Measurements from ENCODE around the gene MACROH2A2. TPM values are rescaled to one million over a fixed set of nuclear protein-coding genes. Genes with fewer than 3 reads are reported as not detected.

MACROH2A2 gene
- total RNA-seq, 1 experiment from 2014 or later, result 11.3 TPM

DNA sequence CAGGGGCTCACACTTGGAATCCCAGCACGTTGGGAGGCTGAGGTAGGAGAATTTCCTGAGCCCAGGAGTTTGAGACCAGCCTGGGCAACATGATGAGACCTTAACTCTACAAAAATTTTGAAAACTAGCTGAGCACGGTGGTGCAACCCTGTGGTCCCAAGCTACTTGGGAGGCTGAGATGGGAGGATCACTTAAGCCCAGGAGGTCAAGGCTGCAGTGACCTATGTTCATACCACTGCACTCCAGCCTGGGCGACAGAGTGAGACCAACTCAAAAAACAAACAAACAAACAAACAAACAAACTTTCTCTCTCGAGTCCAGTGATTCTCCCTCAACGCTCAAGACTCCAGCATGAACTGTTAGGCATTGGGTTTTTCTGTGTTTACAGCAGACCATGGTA lies 95.9 kb downstream of the MACROH2A2 start:
- Histone ChIP-seq H3K14ac (ENCODE audit: insufficient read depth, low read length) (no peak overlapping the region), H3K79me1 (ENCODE audit: insufficient read depth, low read depth, low read length, poor library complexity, severe bottlenecking) (no peaks in the 10 kb centered on the region), H4K5ac (ENCODE audit: insufficient read length, low read depth, low read length) (no peak overlapping the region), H2AFZ (ENCODE audit: low read length) (no peak overlapping the region), H3K23ac (ENCODE audit: insufficient read length, low read depth, low read length) (no peak overlapping the region), H4K20me1 (ENCODE audit: control insufficient read depth, insufficient read depth, insufficient read length) (peaks cover 3% of the 10 kb centered on the region), H2AK5ac (ENCODE audit: insufficient read length, low read length) (no peak overlapping the region), H2BK20ac (ENCODE audit: low read depth, low read length, poor library complexity, severe bottlenecking) (no peak overlapping the region), H3K9ac (ENCODE audit: extremely low read depth, insufficient read length, low read length) (no peak overlapping the region), H3K18ac (ENCODE audit: insufficient read length, low read depth, low read length) (no peak overlapping the region), H3K27me3 (ENCODE audit: insufficient read depth, low read length) (no peaks in the 10 kb centered on the region), H2BK15ac (ENCODE audit: low read depth, low read length) (no peak overlapping the region), H3K4me2 (ENCODE audit: insufficient read depth, insufficient read length, low read length) (no peak overlapping the region), H3K56ac (ENCODE audit: insufficient read length, low read depth, low read length) (no peak overlapping the region), H3K4me1 (ENCODE audit: insufficient read depth, low read length) (0 out of 2 replicates have a peak, but pooled peaks cover 3% of the 10 kb centered on the region), H2BK5ac (ENCODE audit: insufficient read length, low read length) (no peak overlapping the region), H4K91ac (ENCODE audit: insufficient read length, low read depth, low read length) (no peak overlapping the region), H3T11ph (ENCODE audit: low read length) (no peak overlapping the region), H3K4ac (ENCODE audit: low read depth, low read length) (no peak overlapping the region), H2BK120ac (ENCODE audit: low read depth, low read length, poor library complexity, severe bottlenecking) (no peak overlapping the region), H4K8ac (replicated peaks; ENCODE audit: insufficient read length, low read depth, low read length) (no peak overlapping the region), H3K79me2 (ENCODE audit: insufficient read depth, low read length) (no peaks in the 10 kb centered on the region), H3K27ac (ENCODE audit: insufficient read length, low read depth, low read length) (no peak overlapping the region), H3K23me2 (ENCODE audit: insufficient read length, low read depth, low read length, poor library complexity, severe bottlenecking) (peaks cover 14% of the 10 kb centered on the region), H3K9me3 (ENCODE audit: control insufficient read depth, low read depth, low read length) (no peaks in the 10 kb centered on the region), H2BK12ac (ENCODE audit: insufficient read length, low read depth, low read length) (no peak overlapping the region)
- peaks cover 25 to 34% (median 34%) of the 10 kb centered on the region in 3 experiments for H3K36me3 Mint-ChIP-seq (ENCODE audit: insufficient read depth in 1 of 3, low read depth in 3 of 3)
- H3K4me3 Mint-ChIP-seq, result no peak overlapping the region
- DNase-seq, result no peak
- TF ChIP-seq, protein P1, sequence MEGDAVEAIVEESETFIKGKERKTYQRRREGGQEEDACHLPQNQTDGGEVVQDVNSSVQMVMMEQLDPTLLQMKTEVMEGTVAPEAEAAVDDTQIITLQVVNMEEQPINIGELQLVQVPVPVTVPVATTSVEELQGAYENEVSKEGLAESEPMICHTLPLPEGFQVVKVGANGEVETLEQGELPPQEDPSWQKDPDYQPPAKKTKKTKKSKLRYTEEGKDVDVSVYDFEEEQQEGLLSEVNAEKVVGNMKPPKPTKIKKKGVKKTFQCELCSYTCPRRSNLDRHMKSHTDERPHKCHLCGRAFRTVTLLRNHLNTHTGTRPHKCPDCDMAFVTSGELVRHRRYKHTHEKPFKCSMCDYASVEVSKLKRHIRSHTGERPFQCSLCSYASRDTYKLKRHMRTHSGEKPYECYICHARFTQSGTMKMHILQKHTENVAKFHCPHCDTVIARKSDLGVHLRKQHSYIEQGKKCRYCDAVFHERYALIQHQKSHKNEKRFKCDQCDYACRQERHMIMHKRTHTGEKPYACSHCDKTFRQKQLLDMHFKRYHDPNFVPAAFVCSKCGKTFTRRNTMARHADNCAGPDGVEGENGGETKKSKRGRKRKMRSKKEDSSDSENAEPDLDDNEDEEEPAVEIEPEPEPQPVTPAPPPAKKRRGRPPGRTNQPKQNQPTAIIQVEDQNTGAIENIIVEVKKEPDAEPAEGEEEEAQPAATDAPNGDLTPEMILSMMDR (conservative IDR thresholded peaks at IDR 0.05), result no peak
- H3K9me3 Mint-ChIP-seq, result no peaks in the 10 kb centered on the region
- no peaks in the 10 kb centered on the region for H3K27me3 Mint-ChIP-seq (ENCODE audit: low read depth)
- WGBS (ENCODE audit: extremely low coverage, insufficient read length, low lambda C conversion rate), result no CpG with 5 or more reads among the region's 5 CpGs
- H3K4me1 Mint-ChIP-seq, result peaks cover 9 to 12% of the 10 kb centered on the region in 2 experiments
- peak overlapping the region in 1 of 3 experiments; percentile 71; a peak in 2 of 7 replicates for H3K27ac Mint-ChIP-seq

Data from H9 (cell line).